HG03432 (cell line): ENCODE measurements around the gene NLRX1.
"Not testable (repeated sequence)": the region's sequence is repeated elsewhere in the genome, so short reads cannot be mapped to it uniquely, and the experiment has no call there.

Source experiments
- ATAC-seq: cut with Tn5 transposase; IDR thresholded peaks from one replicate; pipeline ENCODE4 v1.9.1; 2021; ENCODE audit warnings: mild to moderate bottlenecking, moderate library complexity; ENCODE audit not compliant: unreplicated experiment

Gene NLRX1

DNA sequence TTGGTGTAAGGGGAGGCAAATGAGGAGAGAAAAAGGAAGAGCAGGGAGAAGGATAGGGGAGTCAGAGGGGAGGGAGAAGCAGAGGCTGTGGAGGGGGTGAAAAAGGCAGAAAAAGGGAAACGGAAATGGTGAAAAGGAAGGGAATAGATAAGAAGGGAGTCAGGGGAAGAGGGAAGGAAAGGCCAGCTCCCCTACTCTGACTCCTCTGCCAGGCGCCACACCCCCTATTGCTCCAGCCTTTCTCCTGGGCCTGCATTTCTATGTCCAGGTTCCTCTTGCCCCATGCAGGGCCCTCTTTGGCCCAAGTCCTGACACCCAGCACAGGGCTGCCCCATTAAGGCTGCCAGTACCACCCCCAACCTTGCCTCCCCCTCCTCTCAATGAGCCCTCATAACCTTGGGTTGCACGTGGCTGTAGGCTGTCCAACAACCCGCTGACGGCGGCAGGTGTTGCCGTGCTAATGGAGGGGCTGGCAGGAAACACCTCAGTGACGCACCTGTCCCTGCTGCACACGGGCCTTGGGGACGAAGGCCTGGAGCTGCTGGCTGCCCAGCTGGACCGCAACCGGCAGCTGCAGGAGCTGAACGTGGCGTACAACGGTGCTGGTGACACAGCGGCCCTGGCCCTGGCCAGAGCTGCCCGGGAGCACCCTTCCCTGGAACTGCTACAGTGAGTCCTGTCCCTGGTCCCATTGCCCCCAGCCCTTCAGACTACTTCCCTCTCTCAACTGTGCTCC, 13.3 kb downstream of the NLRX1 start:
- ATAC-seq, result no peak

DNA sequence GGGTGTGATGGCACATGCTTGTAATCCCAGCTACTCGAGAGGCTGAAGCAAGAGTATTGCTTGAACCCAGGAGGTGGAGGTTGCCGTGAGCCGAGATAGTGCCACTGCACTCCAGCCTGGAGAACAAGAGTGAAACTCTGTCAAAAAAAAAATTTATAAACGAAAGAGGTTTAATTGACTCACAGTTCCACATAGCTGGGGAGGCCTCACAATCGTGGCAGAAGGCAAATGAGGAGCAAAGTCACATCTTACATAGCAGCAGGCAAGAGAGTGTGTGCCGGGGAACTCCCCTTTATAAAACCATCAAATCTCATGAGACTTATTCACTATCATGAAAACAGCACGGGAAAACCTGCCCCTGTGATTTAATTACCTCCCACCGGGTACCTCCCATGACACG, 15.9 kb downstream of the NLRX1 start:
- not testable (repeated sequence) for ATAC-seq

DNA sequence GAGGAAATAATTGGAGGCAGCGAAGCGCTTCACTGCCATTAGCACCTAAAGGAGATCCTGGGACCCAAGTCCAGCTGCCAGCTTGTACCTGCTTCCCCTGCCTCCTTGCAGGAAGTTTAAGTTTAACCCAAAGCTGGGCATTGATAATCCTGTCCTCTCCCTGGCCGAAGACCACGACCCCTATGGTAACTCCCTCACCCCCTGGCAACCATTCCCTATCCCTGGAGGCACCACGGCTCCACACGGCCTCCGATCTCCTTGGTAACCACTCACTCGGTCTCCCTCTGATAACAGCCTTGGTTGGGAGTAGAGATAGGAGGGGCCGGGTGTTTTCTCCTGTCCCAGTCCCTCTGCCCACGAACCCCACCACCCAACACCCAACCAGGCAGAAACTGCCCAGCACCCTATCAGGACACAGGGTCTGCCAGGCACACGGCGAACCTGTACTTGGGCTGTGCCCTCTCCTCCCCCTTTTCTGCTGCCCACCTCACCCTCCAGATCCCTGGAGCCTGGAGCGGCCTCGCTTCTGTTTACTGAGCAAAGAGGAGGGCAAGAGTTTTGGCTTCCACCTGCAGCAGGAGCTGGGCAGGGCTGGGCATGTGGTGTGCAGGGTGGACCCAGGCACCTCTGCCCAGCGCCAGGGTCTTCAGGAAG, 17.6 kb downstream of the NLRX1 start:
- no peak for ATAC-seq

DNA sequence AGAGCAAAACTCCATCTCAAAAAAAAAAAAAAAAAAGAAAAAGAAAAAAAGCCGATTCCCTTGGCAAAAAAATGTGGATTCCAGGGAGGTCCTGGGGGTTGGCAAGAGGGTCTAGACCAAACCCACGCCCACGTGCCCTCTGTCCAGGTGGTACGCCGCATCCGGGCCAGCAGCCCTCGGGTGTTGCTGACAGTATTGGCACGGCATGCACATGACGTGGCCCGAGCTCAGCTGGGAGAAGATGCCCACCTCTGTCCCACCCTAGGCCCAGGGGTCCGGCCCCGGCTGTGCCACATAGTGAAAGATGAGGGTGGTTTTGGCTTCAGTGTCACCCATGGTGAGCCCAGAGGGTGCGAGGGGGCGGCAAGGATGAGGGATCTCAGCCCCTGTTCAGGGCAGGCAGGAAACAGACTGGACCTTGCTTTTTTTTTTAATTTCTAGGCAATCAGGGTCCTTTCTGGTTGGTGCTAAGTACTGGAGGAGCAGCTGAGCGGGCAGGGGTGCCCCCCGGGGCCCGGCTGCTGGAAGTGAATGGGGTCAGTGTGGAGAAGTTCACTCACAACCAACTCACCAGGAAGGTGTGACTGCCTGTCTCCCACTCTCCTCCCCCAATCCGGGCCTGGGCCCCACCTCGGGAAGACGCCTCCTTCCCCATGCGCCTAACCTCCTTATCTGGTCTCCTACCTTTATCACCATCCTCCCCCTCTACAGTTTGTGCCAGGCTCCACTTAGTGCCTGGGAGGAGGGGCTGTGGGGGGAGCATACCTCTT, 18.8 kb downstream of the NLRX1 start:
- no peak for ATAC-seq

DNA sequence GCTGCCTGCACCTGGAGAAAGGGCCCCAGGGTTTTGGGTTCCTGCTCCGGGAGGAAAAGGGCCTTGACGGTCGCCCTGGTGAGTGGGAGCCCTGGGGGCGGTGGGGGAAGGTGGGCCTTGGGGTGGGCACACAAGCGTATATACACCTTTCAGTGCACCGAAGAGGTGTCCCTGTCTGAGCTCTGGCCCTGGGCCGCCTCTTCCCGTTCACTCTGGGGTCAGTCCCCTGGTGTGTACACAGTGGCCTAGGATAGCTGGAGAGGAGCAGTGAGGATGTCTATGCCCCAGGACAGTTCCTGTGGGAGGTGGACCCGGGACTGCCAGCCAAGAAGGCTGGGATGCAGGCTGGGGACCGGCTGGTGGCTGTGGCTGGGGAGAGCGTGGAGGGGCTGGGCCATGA, 19.5 kb downstream of the NLRX1 start:
- no peak for ATAC-seq

DNA sequence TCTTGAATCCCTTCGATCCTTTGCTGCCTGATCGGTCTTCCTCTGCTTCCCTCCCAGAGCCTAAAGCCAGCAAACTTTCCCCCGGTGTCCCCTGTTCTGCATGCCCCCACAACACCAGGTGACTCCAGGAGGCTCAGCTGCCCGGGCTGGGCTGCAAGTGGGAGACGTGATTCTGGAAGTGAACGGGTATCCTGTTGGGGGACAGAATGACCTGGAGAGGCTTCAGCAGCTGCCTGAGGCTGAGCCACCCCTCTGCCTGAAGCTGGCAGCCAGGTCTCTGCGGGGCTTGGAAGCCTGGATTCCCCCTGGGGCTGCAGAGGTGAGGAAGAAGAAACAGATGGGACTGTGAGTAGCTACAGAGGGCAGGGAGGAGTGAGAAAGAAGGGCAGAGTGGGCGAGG, 20.4 kb downstream of the NLRX1 start:
- ATAC-seq, result no peak

DNA sequence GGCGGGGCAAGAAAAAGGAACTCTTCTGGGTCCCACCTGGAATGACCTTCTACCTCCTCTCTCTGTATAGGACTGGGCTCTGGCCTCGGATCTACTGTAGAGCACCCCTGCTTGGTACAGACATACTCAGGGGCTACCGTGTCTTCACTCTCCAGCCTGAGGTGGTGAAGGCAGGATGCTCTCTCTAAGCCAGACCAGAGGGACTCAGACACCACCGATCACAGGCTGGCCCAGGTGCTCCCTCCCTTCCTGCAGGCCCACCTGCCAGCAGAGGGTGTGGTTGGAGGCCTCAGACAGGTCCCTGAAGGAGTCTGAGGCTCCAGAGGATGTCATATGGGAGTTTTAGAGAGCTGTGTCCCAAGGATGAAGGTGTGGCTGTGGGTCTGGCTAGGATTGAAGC, 20.9 kb downstream of the NLRX1 start:
- ATAC-seq, result no peak

DNA sequence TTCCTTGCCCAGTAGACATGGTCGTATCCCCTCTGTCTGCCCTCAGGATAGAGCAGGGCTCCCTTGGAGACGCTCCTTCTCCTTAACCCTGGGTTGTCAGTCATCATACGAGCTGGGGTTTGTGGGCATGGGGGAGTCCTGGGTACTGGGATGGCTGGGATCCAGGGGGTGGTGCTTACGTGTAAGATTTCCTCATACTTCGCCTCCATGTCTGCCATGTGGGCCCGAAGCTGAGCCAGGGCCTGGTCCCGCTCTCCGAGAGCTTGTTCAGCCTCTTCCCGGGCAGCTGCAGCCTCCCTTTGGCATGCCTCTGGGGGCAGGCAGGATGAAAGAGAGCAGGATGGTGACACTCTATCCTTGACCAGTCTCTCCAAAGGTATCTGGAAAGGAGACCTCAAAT, 22.0 kb downstream of the NLRX1 start:
- ATAC-seq, result no peak

DNA sequence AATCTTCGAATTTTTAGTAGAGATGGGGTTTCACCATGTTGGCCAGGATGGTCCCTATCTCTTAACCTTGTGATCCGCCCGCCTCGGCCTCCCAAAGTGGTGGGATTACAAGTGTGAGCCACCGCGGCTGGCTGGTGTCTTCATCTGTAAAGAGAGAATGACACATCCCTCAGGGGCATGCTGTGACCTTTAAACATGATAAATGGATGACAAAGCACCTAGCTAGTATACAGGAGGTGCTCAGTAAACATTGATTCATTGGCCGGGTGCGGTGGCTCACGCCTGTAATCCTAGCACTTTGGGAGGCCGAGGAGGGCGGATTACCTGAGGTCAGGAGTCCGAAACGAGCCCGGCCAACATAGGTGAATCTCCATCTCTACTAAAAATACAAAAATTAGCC, 22.7 kb downstream of the NLRX1 start:
- ATAC-seq, result not testable (repeated sequence)

DNA sequence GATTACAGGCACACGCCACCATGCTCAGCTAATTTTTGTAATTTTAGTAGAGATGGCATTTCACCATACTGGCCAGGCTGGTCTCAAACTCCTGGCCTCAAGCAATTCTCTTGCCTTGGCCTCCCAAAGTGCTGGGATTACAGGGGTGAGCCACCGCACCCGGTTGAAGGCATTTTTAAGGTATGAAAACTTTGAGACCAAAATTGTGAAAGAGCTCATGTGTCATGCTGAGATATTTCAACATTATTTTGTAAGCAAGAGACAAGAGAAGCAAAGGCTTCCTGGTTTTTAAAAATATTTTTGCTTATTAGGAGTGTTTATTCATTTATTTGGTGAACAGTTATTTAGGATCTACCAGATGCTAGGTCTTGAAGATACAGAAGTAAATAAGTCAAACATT, 23.6 kb downstream of the NLRX1 start:
- ATAC-seq, result no peak

DNA sequence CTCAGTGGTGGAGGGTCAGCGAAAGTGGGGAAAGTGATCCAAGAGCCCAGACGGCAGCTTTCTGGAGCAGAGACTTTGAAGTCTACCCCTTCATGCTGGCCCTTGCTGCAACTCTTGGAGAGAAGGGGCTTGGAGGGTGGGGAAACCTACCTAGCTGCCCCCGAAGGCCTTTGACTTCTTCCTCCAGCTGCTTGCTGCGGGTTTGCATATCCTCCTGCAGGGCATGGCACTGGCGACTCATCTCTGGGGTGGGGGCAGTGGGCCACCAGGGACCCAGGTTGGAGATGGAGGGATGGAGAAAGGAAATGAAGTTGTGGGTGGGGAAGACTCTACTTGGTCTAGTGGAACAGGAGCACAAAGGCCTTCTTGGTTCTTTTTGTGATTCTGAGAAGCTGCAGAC, 24.5 kb downstream of the NLRX1 start:
- no peak for ATAC-seq

DNA sequence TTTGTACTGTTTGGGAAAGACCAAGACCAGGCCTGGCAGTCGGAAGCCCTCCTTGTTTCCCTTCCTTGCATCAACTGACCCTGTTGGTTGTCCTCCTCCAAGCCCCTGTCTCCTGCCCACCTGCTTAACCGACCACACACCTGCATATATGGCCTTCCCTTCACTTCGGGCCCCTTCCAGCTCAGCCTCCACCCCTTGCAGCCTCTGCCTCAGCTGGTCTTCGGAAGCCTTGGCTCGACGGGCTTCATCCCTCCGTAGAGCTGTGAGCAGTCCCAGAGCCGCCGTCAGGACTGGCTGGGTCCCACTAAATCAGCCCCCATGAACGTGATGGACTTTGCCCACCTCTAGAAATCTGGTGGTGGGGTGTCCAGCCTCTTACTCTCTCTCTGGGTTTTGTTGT, 25.1 kb downstream of the NLRX1 start:
- ATAC-seq, result no peak

DNA sequence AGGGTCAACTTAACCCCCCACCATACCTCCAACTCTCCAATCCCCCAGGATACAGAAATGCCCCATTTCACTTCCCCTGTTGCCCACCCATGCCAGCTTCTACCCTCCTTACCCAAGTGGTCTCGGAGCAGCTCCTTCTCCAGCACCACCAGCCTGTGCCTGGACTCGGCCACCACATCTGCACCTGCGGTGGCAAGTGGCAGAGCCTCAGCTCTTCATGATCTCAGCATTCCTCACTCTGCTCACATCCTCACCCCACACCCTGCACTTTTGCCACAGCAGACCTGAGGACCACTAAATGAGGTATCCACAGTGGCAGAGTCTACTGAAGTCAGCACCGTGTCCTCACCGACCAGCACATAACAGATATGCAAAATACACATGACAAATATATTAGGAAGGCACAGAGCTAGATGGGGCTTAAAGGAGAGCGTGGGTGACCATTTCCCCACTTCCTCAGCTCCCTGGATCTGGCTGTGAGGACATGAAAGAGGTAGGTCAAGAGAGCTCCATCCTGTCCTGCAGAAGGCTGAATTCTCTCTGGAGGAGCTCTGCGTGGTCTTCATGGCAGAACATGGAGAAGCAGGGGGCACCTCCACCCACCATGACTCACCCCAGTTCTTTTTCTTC, 26.4 kb downstream of the NLRX1 start:
- ATAC-seq, result no peak

DNA sequence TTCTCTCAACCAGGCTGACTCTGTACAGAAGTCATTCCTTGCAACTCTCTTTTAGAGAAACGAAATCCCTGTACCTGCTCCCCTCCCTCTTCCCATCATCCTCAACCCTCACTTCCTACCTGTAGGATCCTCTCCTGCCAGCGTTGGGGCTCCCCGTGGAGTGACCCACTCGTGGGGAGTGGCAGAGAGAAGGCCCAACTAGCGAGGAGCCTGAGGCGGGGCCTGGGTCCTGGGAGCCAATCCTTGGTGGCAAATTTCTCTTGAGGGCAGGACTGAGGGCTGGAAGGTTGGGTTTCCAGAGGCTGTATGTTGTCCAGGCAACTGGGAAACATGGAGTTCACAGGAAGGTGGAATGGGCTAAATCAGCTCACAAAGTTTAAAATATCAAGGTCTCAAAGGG, 27.2 kb downstream of the NLRX1 start:
- no peak for ATAC-seq

DNA sequence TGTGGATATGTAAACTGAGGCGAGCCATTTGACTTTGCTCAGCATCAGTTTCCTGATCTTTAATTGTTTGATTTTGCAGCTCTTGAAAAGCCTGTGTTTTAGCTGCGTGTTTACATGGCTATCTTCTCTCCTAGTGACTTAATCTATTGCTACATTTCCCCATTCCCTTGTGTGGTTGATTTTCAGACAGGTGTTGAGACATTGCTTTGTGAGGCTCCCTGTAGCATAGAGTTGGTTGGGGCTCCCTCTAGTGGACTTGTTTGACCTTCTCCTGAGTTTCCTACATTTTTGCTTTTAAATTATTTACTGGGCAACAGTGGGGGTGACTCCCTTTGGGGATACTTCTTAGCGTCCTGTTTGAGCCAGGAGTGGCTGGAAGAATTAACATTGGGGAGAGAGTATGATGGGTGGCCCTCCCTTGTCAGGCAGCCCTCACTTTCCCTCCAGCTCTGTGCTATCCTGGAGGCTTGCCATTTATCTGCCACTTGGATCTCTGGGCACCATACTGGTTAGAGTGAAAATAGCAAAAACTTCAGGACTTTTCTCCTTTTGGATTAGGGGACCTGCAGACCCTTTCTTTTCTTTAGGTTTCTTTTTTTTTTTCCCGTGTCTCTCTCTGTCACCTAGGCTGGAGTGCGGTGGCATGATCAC, 28.4 kb downstream of the NLRX1 start:
- peak; percentile 64 for ATAC-seq

DNA sequence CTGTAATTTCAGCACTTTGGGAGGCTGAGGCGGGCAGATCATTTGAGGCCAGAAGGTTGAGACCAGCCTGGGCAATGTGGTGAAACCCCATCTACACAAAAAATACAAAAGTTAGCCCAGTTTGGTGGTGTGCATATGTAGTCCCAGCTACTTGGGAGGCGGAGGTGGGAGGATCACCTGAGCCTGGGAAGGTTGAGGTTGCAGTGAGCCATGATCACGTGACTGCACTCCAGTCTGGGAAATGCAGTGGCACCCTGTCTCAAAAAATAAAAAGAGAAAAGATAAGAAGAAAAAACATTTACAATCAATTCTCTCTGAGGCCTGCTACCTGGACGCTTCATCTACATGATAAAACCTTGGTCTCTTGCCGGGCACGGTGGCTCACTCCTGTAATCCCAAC, 30.4 kb downstream of the NLRX1 start:
- ATAC-seq, result no peak

DNA sequence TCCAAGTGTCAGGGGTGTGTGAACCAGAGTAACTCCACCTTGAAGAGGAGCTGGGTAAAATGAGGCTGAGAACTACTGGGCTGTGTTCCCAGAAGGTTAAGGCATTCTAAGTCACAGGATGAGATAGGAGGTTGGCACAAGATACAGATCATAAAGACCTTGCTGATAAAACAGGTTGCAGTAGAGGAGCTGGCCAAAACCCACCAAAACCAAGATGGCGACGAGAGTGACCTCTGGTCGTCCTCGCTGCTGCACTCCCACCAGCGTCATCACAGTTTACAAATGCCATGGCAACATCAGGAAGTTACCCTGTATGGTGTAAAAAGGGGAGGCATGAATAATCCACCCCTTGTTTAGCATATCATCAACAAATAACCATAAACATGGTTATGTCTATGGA, 32.7 kb downstream of the NLRX1 start:
- ATAC-seq, result not testable (repeated sequence)

DNA sequence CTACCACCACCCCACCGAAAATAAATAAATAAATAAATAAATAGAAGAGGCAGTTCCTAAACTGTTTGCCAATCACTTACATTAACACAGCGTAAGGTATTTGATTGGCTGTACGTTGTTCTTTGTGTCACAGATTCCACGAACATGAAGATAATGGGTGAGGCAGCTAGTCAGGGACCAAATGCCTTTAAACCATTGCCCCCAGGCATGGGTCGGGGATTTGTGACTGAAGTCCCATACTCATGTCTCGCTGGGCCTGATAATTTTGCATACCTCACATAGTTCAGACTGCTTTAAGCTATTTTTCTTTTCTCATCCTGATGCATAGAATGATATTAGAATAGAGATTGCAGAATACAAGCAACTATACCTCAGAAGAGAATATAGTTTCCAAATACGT, 34.0 kb downstream of the NLRX1 start:
- no peak for ATAC-seq

DNA sequence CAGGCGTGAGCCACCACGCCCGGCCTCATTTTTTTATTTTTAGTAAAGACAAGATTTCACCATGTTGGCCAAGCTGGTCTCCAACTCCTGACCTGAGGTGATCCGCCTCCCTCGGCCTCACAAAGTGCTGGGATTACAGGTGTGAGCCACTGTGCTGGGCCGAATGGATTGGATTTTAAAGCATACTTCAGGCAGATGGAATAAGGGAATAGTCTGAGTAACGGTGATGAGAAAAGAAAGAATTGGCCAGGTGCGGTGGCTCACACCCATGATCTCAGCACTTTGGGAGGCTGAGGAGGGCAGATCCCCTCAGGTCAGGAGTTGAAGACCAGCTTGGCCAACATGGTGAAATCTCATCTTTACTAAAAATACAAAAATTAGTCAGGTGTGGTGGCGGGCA, 35.5 kb downstream of the NLRX1 start:
- no peak for ATAC-seq

DNA sequence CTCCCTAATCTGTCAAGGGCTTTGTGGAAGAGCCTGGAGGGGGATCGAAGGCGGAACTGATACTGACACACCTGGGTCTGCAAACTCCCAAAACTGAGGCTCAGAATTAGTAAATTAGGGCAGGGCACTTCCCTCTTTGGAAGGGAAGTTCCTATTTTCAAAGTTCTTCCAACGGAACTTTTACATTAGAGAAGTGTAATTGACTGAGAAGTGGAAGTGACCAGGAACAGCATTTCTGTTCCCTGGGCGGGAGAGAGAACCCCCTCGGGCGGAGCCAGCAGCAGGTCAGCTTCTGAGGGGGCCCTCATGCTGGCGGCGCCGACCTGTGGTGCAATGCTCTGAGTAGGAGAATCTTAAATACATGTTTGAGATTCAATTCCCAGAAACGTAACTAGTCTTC, 36.6 kb downstream of the NLRX1 start:
- ATAC-seq, result no peak
